IMR-90 (cell line): ENCODE measurements around the gene HIGD2B.
"Not testable (repeated sequence)": the region's sequence is repeated elsewhere in the genome, so short reads cannot be mapped to it uniquely, and the experiment has no call there.

Experiments
- BHLHE40 ChIP-seq: fragments of 150-350 bp; IDR thresholded peaks from 2 replicates; pipeline ENCODE4 v1.6.1; 2016; ENCODE audit warnings: mild to moderate bottlenecking, low read depth, low read length
- CEBPB ChIP-seq: IDR thresholded peaks from 2 replicates; pipeline ENCODE4 v1.6.1; 2012; ENCODE audit warnings: low read depth, low read length, improper control_type of control experiment
- CHD1 ChIP-seq: IDR thresholded peaks from 2 replicates; pipeline ENCODE4 v1.6.1; 2012; ENCODE audit warnings: low read depth, low read length, improper control_type of control experiment
- CTCF ChIP-seq: conservative IDR thresholded peaks from 2 replicates; pipeline ENCODE4 v1.5.1; 2012; ENCODE audit warnings: mild to moderate bottlenecking, low read depth, low read length, improper control_type of control experiment
- MAZ ChIP-seq: IDR thresholded peaks from 2 replicates; pipeline ENCODE4 v1.6.1; 2012; ENCODE audit warnings: low read depth, mild to moderate bottlenecking, low read length, improper control_type of control experiment, moderate library complexity, borderline replicate concordance
- MXI1 ChIP-seq: IDR thresholded peaks from 2 replicates; pipeline ENCODE4 v1.6.1; 2012; ENCODE audit warnings: low read depth, mild to moderate bottlenecking, low read length, moderate library complexity, borderline replicate concordance
- POLR2A ChIP-seq: IDR thresholded peaks from 2 replicates; pipeline ENCODE4 v1.6.1; 2012; ENCODE audit warnings: mild to moderate bottlenecking, low read depth, low read length
- RCOR1 ChIP-seq: IDR thresholded peaks from 2 replicates; pipeline ENCODE4 v1.6.1; 2012; ENCODE audit warnings: mild to moderate bottlenecking, low read length, improper control_type of control experiment; ENCODE audit not compliant: insufficient replicate concordance
- RFX5 ChIP-seq: IDR thresholded peaks from 2 replicates; pipeline ENCODE4 v1.8.0; 2012; ENCODE audit warnings: low read depth, mild to moderate bottlenecking, low read length, moderate library complexity
- SMC3 ChIP-seq: fragments of 150-350 bp; IDR thresholded peaks from 2 replicates; pipeline ENCODE4 v1.6.1; 2016; ENCODE audit warnings: low read depth, mild to moderate bottlenecking, antibody characterized with exemption, low read length, moderate library complexity
- TF ChIP-seq, protein P1 (sequence below): fragments of 150-350 bp; IDR thresholded peaks from 2 replicates; pipeline ENCODE4 v1.6.1; 2016; ENCODE audit warnings: low read depth, mild to moderate bottlenecking, low read length, moderate library complexity, borderline replicate concordance
- TF ChIP-seq, protein P2 (sequence below): fragments of 150-350 bp; IDR thresholded peaks from 2 replicates; pipeline ENCODE4 v1.6.1; 2017; ENCODE audit warnings: mild to moderate bottlenecking, antibody characterized with exemption, low read length, low read depth

GRCh38 chr15:72728249-72728648 is 42.3 kb upstream of the HIGD2B start:
- TF ChIP-seq CTCF, POLR2A, BHLHE40, RFX5, SMC3, CEBPB, CHD1, MAZ, RCOR1, MXI1: not testable (repeated sequence)
- TF ChIP-seq, protein P1, sequence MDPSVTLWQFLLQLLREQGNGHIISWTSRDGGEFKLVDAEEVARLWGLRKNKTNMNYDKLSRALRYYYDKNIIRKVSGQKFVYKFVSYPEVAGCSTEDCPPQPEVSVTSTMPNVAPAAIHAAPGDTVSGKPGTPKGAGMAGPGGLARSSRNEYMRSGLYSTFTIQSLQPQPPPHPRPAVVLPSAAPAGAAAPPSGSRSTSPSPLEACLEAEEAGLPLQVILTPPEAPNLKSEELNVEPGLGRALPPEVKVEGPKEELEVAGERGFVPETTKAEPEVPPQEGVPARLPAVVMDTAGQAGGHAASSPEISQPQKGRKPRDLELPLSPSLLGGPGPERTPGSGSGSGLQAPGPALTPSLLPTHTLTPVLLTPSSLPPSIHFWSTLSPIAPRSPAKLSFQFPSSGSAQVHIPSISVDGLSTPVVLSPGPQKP = not testable (repeated sequence)
- TF ChIP-seq, protein P2, sequence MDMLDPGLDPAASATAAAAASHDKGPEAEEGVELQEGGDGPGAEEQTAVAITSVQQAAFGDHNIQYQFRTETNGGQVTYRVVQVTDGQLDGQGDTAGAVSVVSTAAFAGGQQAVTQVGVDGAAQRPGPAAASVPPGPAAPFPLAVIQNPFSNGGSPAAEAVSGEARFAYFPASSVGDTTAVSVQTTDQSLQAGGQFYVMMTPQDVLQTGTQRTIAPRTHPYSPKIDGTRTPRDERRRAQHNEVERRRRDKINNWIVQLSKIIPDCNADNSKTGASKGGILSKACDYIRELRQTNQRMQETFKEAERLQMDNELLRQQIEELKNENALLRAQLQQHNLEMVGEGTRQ = not testable (repeated sequence)
